Kidney (tissue), 14 donors: Measurements from ENCODE around the gene FGD1. TPM values are rescaled to one million over a fixed set of nuclear protein-coding genes. Genes with fewer than 3 reads are reported as not detected.

Experiments used
- DNase-seq, 5 donors: peaks; one replicate each; pipeline ENCODE4 v3.0.0-alpha.2; 2013 to 2020
- FAIRE-seq: peaks from 2 replicates; lab custom pipeline; 2012; peaks lifted over from hg19 to GRCh38; lab: Jason Lieb, UNC
- H3K27ac ChIP-seq, 2 donors: one replicate each; pipeline ENCODE4 v1.7.0; 2013; ENCODE audit warnings: low read depth in 2 of 2, low read length in 2 of 2, inconsistent platforms in 1 of 2
- H3K27me3 ChIP-seq: one replicate; pipeline ENCODE4 v1.7.1; 2013; ENCODE audit warnings: low read length, inconsistent platforms; ENCODE audit not compliant: control insufficient read depth, insufficient read depth
- H3K36me3 ChIP-seq, 3 donors: one replicate each; pipeline versions ENCODE4 v1.7.0 to v1.7.1; 2013; ENCODE audit warnings: low read length in 3 of 3, control low read depth in 1 of 3, inconsistent platforms in 1 of 3; ENCODE audit not compliant: insufficient read depth in 3 of 3, control insufficient read depth in 2 of 3
- H3K4me1 ChIP-seq, 3 donors: one replicate each; pipeline versions ENCODE4 v1.7.0 to v1.7.1; 2013; ENCODE audit warnings: low read length in 3 of 3, inconsistent platforms in 1 of 3, low read depth in 1 of 3; ENCODE audit not compliant: control insufficient read depth in 2 of 3, insufficient read depth in 2 of 3
- H3K4me3 ChIP-seq, 3 donors: one replicate each; pipeline versions ENCODE4 v1.7.0 to v1.8.1; 2013; ENCODE audit warnings: low read length in 3 of 3, control low read depth in 1 of 3, inconsistent platforms in 1 of 3
- H3K9ac ChIP-seq, 3 donors: one replicate each; pipeline versions ENCODE4 v1.7.0 to v1.7.1; 2013; ENCODE audit warnings: low read length in 3 of 3, control low read depth in 1 of 3, inconsistent platforms in 1 of 3
- H3K9me3 ChIP-seq, 3 donors: one replicate each; pipeline versions ENCODE4 v1.7.0 to v1.7.1; 2013; ENCODE audit warnings: low read length in 3 of 3, control low read depth in 1 of 3, inconsistent platforms in 1 of 3; ENCODE audit not compliant: control insufficient read depth in 2 of 3, insufficient read depth in 1 of 3
- CTCF ChIP-seq: IDR thresholded peaks from 3 replicates; pipeline ENCODE4 v1.5.1; 2012; ENCODE audit warnings: mild to moderate bottlenecking, moderate library complexity, borderline replicate concordance; ENCODE audit not compliant: insufficient read depth; ENCODE audit errors: extremely low read depth
- intact Hi-C: fragments of 100-400 bp; cut with DNase I; formaldehyde crosslinking; loops from one replicate; pipeline ENCODE4 v1.11.1; 2022
- polyA plus RNA-seq: library from polyadenylated mRNA; stranded (reverse); fragments of 350-450 nt; fragmentation: Illumina TruSeq; extraction: RNeasy Lipid Tissue Mini Kit (QIAGEN cat#74804); gene quantifications from one replicate; pipeline ENCODE4 v1.2.3, GENCODE V29; 2014; ENCODE audit warnings: low read depth, low replicate concordance; ENCODE audit not compliant: insufficient read depth
- total RNA-seq: library from RNA; stranded (reverse); fragmentation: NEBNext Ultra II Directional; extraction: Animal tissue kit (Norgen Biotek cat#: 25700); gene quantifications from one replicate; pipeline ENCODE4 v1.2.1, GENCODE V29; 2021
- donor health status: control.
- donor health status: control.
- donor health status: control.
- donor health status: control.
- donor health status: control.
- donor health status: DM: yes; HTN: yes; CAD: no.
- donor health status: Normal renal cell carcinoma (clear cell type).

Gene FGD1
- total and polyA plus RNA-seq, 2 donors from 2014 or later = 2.7 to 4.7 TPM

GRCh38 chrX:54534271-54534670 is 38.2 kb upstream of the FGD1 start:
- TF ChIP-seq CTCF = no peak
- Histone ChIP-seq H3K4me3 (no peak overlapping the region), H3K27ac (no peak overlapping the region), H3K27me3 (no peaks in the 10 kb centered on the region), H3K9ac (no peak overlapping the region), H3K36me3 (peaks cover 0 to 8% (median 4%) of the 10 kb centered on the region in 3 donors), H3K9me3 (no peaks in the 10 kb centered on the region), H3K4me1 (peaks cover 0 to 10% (median 0%) of the 10 kb centered on the region in 3 donors)
- FAIRE-seq = no peak
- peak in 1 of 5 donors; percentile 9 for DNase-seq
- intact Hi-C loops = no loop called here

GRCh38 chrX:54530357-54530900 is 34.4 kb upstream of the FGD1 start:
- no peak for TF ChIP-seq CTCF
- Histone ChIP-seq H3K9ac (peak overlapping the region; percentile 88 to 90 (median 89)), H3K27me3 (no peaks in the 10 kb centered on the region), H3K9me3 (peaks cover 0 to 5% (median 0%) of the 10 kb centered on the region in 3 donors), H3K27ac (peak overlapping the region in 1 of 2 donors; percentile 65), H3K4me1 (peaks cover 0 to 10% (median 0%) of the 10 kb centered on the region in 3 donors), H3K4me3 (peak overlapping the region; percentile 93 to 99 (median 98)), H3K36me3 (no peaks in the 10 kb centered on the region)
- FAIRE-seq (no peak), DNase-seq (peak in 1 of 5 donors; percentile 5)
- intact Hi-C loops = no loop called here

- Histone ChIP-seq H3K27me3 (no peaks in the 10 kb centered on the region), H3K9me3 (peaks cover 0 to 5% (median 0%) of the 10 kb centered on the region in 3 donors), H3K9ac (peak within 1 kb of the TSS; percentile 88 to 90 (median 89)), H3K4me1 (peaks cover 0 to 10% (median 0%) of the 10 kb centered on the region in 3 donors), H3K4me3 (peak within 1 kb of the TSS; percentile 93 to 99 (median 98)), H3K36me3 (no peaks in the 10 kb centered on the region), H3K27ac (peak within 1 kb of the TSS; percentile 93)
- FAIRE-seq (no peak), DNase-seq (peak; percentile 93 to 96 (median 93))
- no peak for TF ChIP-seq CTCF
- intact Hi-C loops = no loop called here
These were observed 33.7 kb upstream of the FGD1 start, which contains the start of gene GNL3L for GRCh38 chrX:54529552-54530356. GNL3L (plus strand) TSS chrX:54530219; CDS start chrX:54532567, 2,348 bp downstream.
